Activated T-cell treated with anti-CD3 and anti-CD28 coated beads for 24 hours (primary cell): Measurements from ENCODE around the gene KRTAP5-7.
"Not testable (repeated sequence)": the region's sequence is repeated elsewhere in the genome, so short reads cannot be mapped to it uniquely, and the experiment has no call there.

ENCODE experiments used
- DNase-seq: peaks from one replicate; pipeline ENCODE4 v3.0.0-alpha.2; 2020; ENCODE audit warnings: low read depth

KRTAP5-7 gene, protein sequence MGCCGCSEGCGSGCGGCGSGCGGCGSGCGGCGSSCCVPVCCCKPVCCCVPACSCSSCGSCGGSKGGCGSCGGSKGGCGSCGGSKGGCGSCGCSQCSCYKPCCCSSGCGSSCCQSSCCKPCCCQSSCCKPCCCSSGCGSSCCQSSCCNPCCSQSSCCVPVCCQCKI

DNA sequence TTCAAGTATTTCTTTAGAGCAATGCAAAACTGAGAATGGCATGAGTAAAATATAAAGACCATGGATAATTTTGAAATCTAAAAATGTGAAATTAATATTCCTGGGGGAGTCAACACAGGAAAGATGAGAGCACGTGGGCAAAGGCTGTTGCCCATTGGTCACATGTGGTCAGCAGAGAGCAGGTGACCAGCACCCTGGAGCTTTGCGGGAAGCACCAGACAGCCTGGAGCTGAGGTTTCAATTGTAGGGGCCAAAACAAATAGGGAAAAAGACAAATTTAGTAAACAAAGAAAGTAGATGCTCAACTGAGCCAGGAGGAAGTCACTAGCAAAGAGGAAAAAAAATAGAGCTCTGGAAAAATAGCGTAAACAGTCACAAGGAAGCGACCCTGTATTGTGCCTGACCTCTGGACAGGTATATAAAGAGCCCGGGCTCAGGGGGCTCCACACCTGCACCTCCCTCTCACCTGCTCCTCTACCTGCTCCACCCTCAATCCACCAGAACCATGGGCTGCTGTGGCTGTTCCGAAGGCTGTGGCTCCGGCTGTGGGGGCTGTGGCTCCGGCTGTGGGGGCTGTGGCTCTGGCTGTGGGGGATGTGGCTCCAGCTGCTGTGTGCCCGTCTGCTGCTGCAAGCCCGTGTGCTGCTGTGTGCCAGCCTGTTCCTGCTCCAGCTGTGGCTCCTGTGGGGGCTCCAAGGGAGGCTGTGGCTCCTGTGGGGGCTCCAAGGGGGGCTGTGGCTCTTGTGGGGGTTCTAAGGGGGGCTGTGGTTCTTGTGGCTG, at the start of gene KRTAP5-7:
Gene KRTAP5-7 (plus strand): TSS at position 472 of the 780 bp plus-strand sequence. CDS start 34 bp downstream, at position 506.
- DNase-seq, result not testable (repeated sequence)

DNA sequence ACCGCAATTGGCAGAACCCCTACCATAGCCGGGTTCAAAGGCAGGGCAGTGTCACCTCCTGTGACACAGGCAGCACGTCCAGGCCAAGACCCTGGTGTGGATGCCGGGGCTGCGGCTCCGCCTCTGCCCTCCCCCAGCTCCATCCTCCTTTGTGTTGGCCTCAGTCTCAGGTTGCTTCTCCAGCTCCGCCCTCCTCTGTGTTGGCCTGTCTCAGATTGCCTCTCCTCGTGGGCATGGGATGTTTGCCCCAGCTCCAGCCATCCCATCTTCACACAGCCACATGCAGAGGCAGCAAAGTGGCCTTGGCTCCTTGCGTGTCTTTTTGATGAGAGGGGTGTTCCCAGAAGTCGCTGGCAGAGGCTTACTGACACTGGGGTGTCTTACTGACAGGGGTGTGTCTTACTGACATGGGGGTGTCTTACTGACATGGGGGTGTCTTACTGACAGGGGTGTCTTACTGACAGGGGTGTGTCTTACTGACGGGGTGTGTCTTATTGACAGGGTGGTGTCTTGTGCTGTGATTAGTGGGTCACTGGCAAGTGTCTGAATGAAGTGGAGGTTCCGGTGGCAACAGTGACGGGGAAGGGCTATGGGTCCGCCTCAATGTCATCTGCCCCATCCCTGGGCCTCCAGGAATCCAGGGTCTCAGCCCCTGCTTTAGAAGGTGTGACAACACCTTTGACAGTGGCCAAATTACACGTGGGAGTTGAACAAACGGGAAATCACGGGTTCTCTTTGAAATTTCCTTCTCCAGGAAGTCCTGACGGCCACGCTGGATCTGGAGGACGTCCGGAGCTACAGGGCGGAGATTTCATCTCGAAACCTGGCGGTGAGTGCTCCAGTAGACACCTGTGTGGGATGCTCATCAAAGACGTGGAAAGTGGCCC, 49.2 kb upstream of the KRTAP5-7 start:
- DNase-seq, result no peak

DNA sequence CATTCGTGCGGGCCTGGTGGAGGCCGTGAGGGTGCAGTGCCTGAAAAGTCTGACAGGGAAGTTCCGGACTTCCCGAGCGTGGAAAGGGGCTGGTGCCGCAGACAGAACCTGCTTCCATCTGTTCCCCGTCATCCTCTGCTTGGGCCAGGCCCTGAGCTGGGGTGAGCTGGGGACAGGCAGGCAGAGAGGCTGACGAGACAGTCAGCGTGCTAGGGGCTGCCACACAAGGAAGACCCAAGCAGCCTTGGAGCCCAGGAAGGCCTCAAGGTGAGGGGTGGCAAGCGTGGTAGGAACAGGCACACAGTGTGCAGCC, 48.6 kb upstream of the KRTAP5-7 start:
- no peak for DNase-seq

DNA sequence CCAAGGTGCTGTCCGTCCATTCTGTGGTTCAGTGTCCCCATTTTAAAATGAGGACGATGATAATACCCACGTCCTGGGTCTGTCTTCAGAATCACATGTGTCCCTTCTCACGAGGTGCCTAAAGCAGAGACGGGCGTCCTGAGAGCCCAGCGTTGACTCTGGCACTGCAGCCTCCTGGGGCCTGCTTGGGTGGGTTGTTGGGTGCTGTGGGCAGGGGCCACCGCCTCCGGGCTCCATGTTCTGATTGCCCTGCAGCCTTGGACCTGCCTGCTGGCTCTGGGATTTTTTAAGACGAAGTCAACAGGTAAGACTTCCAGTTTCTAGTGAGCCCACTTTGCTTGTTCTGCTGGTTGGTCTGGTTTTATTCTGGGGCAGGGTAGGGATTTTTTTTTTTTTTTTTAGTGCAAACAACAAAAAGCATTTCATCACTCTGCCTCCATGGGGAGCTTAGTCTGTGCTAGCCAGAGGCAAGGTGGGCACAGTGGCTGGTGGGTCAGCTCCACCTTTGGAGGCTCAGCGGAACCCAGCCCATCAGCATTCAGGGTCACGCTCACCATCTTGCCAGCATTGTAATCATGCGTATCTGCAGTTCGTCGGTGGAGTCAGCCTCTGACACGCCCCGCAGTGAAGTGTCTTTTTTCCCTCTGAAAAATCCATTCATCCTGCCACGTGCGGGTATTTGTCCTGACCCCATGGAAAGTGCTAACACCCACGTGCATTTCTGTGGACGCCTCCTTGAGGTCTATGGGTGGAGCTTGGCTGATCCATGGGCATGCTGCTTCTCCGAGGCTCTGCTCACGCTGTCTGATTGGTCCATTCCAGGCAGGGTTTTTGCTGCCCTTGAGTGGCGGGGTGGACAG, 45.7 kb upstream of the KRTAP5-7 start:
- no peak for DNase-seq

DNA sequence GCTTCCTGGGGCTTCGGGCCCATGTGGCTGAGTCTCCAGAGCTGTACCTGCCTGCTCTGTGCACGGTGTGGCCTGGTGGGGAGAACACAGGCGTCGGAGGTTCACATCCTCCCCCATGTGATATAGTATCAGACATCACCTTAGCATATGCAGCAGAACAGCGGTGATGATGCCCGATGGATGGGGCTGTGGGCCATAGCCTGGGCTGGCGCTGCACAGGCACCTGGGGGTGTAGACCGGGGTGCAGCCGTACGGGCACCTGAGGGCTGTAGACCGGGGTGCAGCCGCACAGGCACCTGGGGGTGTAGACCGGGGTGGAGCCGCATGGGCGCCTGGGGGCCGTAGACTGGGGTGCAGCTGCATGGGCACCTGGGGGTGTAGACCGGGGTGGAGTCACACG, 44.9 kb upstream of the KRTAP5-7 start:
- DNase-seq, result no peak

DNA sequence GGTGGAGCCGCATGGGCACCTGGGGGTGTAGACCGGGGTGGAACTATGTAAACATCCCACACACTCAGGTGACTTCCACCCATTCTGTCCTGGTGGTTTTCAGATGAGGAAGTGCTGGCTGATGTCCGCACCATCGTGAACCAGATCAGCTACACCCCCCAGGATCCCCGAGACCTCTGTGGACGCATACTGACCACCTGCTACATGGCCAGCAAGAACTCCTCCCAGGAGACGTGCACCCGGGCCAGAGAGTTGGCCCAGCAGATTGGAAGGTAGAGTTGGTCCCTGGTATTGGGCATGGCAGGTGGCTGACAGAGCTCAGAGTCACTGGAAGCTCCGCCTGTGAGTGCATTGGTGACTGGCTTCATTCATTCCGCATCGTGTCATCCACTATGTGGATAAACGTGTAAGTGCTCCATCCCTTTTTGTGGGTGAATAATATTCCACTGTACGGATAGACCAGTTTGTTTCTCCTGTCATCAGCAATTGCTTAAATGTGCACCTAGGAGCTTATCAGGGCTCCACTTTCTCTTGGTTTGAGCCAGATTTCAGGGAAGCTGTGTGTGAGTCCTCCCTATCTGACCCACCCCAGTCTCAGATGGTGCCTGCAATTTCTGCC, 44.2 kb upstream of the KRTAP5-7 start:
- DNase-seq, result no peak

DNA sequence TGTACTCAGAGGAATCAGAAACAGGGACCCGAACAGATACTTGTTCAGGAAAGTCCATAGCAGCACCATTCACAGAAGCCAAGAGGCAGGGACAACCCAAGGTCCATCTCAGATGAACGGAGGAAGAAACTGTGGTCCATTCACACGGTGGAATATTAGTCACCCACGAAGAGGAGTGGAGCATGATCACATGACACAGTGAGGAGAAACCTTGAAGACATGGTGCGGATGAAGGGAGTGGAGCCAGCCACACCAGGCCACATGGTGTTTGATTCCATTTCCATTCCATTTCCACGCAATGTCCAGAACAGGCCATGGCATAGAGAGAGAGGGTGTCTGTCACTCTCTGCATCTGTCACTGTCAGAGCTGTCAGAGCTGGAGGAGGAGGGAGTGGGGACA, 43.4 kb upstream of the KRTAP5-7 start:
- no peak for DNase-seq

DNA sequence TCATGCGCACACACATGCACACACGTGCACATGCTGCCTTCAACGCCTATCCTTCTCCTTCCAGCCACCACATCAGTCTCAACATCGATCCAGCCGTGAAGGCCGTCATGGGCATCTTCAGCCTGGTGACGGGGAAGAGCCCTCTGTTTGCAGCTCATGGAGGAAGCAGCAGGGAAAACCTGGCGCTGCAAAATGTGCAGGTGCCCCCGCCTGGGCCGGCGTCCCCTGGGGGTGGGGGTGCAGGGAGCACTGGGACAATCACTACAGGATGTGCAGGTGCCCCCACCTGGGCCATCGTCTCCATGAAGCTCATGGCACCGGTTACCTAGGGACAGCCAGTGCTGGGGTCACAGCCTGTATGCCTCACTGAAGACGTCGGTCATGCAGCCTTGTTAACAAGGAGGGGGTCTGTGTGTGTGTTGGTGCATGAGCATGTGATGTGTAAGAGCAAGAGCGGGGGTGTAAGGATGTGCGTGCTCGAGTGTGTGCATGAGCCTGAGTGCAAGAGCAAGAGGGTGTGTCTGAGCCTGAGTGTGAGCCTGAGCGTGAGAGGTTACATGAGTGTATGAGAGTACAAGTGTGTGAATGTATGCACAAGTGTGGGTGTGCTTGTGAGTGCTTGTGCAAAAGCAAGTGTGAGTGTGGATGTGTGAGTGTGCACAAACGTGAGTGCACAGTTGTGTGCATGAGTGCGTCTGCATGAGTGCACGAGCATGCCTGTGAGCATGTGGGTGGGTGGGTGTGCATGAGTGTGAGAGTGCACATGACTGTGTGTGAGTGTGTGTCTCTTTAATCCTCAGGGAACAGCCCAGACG, 42.6 kb upstream of the KRTAP5-7 start:
- DNase-seq, result no peak

DNA sequence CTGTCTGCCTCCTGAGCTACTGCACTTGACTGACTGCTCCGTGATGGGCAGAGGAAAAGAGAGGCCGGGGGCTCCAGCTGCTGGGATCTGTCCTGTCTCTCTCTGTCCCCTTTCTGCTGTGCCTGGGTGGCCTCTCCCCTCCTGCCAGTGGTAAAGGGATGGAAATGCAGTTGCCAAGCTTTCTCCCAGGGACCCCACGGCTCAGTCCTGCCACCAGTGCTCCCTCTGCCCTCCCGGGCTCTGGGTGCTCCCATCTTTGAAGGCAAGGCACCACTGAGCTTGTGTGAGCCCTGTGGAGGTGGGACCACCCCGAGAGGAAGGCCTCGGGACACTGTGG, 42.0 kb upstream of the KRTAP5-7 start:
- no peak for DNase-seq

DNA sequence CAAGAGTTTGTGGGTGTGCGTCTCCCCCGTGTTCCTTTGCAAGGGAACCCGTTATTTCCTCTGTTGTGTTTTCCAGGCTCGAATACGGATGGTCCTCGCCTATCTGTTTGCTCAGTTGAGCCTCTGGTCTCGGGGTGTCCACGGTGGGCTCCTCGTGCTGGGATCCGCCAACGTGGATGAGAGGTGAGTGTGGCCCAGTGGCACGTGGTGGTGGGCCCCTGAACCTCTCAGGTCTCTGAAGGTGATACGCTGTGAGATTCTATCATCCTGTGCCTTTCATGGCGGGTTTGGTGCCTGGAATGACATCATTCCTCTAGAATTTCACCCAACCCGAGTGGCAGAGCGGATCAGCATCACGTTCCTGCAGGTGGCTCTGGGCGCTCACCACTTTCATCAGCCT, 41.6 kb upstream of the KRTAP5-7 start:
- no peak for DNase-seq

DNA sequence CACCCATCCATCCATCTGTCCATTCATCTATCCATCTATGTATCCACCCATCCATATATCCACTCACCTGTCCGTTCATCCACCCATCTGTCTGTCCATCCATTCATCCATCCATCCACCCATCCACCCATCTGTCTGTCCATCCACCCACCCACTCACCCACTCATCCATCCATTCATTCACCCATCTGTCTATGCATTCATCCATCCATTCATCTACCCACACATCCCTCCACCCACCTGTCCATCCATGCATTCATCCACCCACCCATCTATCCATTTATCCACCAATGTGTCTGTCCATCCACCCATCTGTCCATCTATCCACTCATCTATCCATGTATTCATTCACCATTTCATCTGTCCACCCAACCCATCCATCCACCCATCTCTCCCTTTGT, 40.7 kb upstream of the KRTAP5-7 start:
- no peak for DNase-seq

DNA sequence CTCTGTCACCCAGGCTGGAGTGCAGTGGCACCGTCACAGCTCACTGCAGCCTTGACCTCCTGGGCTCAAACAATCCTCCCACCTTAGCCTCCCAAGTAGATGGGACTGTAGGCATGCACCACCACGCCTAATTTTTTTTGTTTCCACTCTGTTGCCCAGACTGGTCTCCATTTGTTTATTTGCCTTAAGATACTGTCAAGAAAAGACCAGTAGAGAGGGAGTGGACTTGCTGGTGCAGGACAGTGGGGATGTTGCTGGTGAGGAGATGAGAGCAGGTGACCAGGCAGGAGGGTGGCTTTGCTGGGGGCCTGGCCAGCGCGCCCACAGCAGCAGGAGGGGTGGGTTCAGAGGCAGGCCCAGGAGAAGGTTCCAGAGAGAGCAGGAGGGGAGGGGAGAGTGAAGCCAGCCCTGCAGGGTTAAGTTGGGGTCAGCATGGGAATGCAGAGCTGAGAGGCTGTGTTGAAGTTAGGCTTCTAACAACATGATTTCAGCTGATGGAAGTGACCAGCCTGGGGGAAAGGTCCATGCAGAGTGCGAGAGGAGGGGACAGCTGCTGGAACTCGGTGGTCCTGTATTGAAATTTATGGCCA, 38.3 kb upstream of the KRTAP5-7 start:
- DNase-seq, result no peak

DNA sequence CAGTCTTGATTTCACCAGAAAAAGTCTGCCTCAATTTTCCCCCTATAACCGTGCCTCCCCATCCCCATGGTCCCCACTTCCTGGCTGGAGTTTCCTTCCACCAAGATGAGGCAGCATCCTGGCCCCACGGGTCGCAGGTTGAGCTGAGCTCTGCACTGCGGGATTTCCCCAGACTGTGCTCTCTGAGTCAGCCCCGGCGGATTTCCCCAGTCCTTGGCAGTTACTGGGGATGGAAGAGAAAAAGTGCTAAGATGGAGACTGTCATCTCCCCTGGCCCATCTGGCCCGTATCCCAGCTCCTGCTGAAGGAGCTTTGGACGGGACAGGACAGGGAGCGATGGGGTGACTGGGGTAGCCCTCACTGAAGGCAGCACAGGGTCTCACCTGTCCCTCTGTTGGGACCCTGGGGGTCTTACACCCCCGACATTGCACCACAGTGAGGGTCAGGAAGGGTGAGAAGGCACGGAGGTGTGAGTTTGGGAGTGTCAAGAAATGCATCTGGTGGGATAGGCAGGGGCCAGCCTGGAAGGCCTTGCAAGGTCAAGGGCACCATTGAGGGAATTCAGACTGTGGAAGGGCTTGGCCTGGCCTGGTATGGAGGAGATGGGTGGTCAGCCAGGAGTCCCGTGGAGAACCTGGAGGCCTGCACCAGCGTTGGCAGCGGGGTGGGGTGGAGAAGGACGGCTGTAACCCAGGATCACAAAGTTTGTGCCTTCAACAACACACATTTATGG, 37.6 kb upstream of the KRTAP5-7 start:
- DNase-seq, result peak; percentile 46

DNA sequence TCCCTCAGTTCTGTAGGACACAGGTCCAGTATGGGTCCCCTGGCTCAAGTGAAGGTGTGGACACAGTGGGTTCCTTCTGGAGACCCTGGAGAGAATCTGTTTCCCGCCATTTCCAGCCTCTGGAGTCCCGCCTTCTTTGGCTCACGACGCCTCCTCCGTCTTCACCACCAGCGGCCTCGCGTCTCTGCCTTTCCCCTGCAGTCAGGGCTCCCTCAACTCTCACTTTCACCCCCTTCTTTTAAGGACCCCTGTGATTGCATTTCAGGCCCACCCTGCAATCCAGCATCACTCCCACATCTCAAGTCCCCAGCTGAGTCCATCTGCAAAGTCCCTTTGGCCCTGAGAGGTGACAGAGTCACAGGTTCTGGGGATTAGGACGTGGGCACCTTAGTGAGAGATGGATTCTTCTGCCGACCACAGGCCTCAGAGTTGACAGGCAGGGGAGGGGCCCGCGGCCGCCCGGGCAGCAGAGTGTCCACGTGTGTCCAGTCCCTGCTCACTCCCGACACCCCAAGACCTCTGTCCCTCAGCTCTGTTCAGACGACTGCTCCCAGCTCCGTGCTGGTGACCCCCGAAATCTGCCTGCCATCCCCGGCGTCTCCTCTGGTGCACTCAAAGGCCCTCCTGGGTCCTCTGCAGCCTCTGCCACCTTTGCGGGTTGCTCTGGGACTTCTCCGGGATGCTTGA, 36.9 kb upstream of the KRTAP5-7 start:
- no peak for DNase-seq

DNA sequence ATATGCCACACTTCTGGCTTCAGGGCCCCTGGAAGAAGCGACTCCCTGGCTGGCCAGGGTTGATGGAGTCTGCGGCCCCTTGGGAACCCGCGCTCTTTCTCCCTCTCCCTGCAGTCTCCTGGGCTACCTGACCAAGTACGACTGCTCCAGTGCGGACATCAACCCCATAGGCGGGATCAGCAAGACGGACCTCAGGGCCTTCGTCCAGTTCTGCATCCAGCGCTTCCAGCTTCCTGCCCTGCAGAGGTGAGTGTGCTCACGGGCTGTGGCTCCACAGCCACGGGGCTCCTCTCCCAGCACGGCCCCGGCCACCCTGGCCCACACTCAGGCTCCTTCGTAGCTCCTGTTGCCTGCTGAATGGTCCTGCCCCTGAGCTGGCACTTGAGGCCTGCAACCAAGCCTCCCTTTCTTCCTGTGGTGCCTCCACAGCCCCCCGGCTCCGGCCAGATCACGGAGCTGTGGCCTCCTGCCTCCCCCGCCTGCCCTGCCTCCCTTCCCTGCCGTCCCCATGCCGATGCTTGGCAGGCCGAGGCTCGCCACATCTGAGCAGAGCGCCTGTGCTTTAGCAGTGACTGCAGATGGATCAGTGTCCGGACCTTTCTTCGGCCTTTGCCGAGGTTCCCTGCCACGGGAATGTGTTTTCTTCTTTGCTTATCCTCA, 36.2 kb upstream of the KRTAP5-7 start:
- DNase-seq, result no peak

DNA sequence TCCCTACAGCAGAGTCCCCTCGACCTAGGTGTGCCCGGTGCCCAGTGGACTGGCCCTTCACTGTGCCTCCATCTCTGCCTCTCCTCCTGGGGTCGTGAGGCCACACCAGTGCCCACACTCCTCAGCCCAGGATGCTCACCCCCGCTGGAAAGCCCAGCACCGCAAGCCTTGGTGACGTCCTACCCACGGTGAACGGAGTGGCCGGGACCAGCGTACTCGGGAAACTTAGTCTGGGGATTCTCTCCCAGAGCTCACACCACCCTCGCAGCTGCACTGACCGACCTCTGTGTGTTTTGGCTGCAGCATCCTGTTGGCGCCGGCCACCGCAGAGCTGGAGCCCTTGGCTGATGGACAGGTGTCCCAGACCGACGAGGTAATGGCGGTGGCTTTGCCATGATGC, 35.5 kb upstream of the KRTAP5-7 start:
- DNase-seq, result no peak

DNA sequence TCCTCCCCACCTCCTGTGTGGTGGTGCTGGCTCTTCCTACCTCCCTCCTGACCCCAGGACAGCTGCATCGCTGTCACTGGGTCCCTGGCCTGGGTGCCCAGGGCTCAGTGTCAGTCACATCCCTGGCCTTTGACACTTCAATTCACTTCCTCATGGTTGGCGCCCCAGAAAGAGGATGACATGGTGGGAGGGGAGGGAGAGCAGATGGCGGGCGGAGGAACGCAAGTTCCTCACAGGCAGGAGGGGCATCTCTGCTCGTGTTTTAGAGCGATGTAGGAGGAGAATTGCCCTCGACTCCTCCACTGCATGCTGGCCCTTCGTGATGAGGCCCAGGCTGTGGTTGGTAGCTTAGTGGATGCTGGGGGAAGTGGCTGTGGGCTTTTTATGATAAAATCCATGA, 35.1 kb upstream of the KRTAP5-7 start:
- DNase-seq, result no peak
